HG02870 (cell line): ENCODE results near the gene FAM53C.
A peak's percentile ranks its signal among the peaks of the same experiment; 100 is the strongest.
"Not testable (repeated sequence)": the region's sequence is repeated elsewhere in the genome, so short reads cannot be mapped to it uniquely, and the experiment has no call there.

Experiments used
- ATAC-seq: cut with Tn5 transposase; IDR thresholded peaks from one replicate; pipeline ENCODE4 v1.9.1; 2021; ENCODE audit warnings: mild to moderate bottlenecking, moderate library complexity; ENCODE audit not compliant: unreplicated experiment

Gene FAM53C

GRCh38 chr5:138337685-138338410 lies at the start of gene FAM53C:
FAM53C (plus strand) TSS chr5:138338266; CDS start chr5:138341336, 3,070 bp downstream.
- ATAC-seq: peak; percentile 76

- ATAC-seq: no peak
Measured at GRCh38 chr5:138289296-138289695, 48.8 kb upstream of the FAM53C start.

- ATAC-seq: no peak
Measured at GRCh38 chr5:138303372-138303771, 34.7 kb upstream of the FAM53C start.

GRCh38 chr5:138305797-138306196 lies 32.3 kb upstream of the FAM53C start:
- no peak for ATAC-seq

- no peak for ATAC-seq
Measured at GRCh38 chr5:138315751-138316278, 22.3 kb upstream of the FAM53C start.

GRCh38 chr5:138316355-138316754 lies 21.7 kb upstream of the FAM53C start:
- ATAC-seq: no peak

GRCh38 chr5:138318211-138318610 lies 19.9 kb upstream of the FAM53C start:
- ATAC-seq: not testable (repeated sequence)

GRCh38 chr5:138330813-138331448 lies 7.1 kb upstream of the FAM53C start:
- ATAC-seq: no peak

GRCh38 chr5:138331449-138332368 lies 6.4 kb upstream of the FAM53C start, which contains the start of gene CDC25C:
CDC25C (minus strand) TSS chr5:138331804; CDS start chr5:138331180, 624 bp downstream.
- ATAC-seq: peak; percentile 99

GRCh38 chr5:138334867-138335447 lies 3.1 kb upstream of the FAM53C start:
- no peak for ATAC-seq

GRCh38 chr5:138336952-138337684 lies 948 bp upstream of the FAM53C start:
- peak; percentile 24 for ATAC-seq

GRCh38 chr5:138338411-138339090 lies 485 bp downstream of the FAM53C start:
- ATAC-seq: peak; percentile 6

GRCh38 chr5:138339091-138339456 lies 1.0 kb downstream of the FAM53C start:
- no peak for ATAC-seq

GRCh38 chr5:138339464-138339863 lies 1.4 kb downstream of the FAM53C start:
- ATAC-seq: no peak

GRCh38 chr5:138340008-138340407 lies 1.9 kb downstream of the FAM53C start:
- ATAC-seq: no peak

- ATAC-seq: no peak
Measured at GRCh38 chr5:138344887-138345622, 7.0 kb downstream of the FAM53C start.

- no peak for ATAC-seq
Measured at GRCh38 chr5:138346889-138347288, 8.8 kb downstream of the FAM53C start.

- ATAC-seq: no peak
Measured at GRCh38 chr5:138349852-138350562, 11.9 kb downstream of the FAM53C start.
